Measurements from ENCODE around the gene HEXIM2.
"Not testable (repeated sequence)": the region's sequence is repeated elsewhere in the genome, so short reads cannot be mapped to it uniquely, and the experiment has no call there.

- TF ChIP-seq POLR2AphosphoS5, POLR2A (IDR thresholded peaks at IDR 0.05; ENCODE audit: low read depth, low read length): not testable (repeated sequence)
Observed at GRCh38 chr17:45124797-45125122, 36.9 kb upstream of the HEXIM2 start.
